GM20000 (cell line): Measurements from ENCODE around the gene DENND6B.

Source experiments
- DNase-seq: peaks from one replicate; pipeline ENCODE4 v3.0.0; 2012; ENCODE audit warnings: low spot score
- TF ChIP-seq, protein P1 (sequence below): IDR thresholded peaks from 2 replicates; pipeline ENCODE4 v1.5.1; 2012; ENCODE audit warnings: mild to moderate bottlenecking, control low read depth; ENCODE audit errors: extremely low read depth, missing control alignments

DENND6B gene

DNA sequence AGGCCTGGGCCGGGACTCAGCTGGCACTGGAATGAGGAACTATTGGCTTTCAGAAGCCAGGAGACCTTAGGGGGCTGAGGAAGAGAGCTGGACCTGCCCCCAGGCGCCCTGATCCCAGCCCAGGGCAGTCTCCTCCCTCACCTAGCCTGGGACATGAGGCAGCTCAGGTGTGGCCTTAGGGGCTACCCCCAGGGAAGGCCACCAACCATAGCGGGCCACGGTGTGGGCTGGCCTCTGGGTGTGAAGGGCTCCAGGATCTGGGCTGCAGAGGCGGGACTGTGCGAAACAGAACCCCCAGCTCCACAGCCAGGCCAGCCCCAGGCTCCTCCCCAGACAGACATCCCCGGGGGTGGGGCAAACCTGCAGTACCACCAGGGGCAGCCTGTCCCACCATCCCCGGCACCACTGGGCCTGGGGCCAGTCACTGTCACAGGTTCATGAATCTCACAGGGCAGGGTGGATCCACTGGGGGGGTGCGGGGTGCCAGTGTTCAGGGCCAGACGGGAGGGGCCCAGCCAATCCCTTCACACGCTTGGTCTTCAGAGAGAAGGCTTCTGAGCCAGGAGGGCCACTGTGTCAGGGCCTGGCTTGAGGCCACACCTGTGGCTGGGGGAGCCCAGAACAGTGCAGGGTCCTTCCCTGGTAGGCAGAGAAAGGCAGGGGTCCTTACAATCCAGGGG, 22.8 kb downstream of the DENND6B start:
- peak; percentile 73 for DNase-seq
- TF ChIP-seq, protein P1, sequence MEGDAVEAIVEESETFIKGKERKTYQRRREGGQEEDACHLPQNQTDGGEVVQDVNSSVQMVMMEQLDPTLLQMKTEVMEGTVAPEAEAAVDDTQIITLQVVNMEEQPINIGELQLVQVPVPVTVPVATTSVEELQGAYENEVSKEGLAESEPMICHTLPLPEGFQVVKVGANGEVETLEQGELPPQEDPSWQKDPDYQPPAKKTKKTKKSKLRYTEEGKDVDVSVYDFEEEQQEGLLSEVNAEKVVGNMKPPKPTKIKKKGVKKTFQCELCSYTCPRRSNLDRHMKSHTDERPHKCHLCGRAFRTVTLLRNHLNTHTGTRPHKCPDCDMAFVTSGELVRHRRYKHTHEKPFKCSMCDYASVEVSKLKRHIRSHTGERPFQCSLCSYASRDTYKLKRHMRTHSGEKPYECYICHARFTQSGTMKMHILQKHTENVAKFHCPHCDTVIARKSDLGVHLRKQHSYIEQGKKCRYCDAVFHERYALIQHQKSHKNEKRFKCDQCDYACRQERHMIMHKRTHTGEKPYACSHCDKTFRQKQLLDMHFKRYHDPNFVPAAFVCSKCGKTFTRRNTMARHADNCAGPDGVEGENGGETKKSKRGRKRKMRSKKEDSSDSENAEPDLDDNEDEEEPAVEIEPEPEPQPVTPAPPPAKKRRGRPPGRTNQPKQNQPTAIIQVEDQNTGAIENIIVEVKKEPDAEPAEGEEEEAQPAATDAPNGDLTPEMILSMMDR: no peak

DNA sequence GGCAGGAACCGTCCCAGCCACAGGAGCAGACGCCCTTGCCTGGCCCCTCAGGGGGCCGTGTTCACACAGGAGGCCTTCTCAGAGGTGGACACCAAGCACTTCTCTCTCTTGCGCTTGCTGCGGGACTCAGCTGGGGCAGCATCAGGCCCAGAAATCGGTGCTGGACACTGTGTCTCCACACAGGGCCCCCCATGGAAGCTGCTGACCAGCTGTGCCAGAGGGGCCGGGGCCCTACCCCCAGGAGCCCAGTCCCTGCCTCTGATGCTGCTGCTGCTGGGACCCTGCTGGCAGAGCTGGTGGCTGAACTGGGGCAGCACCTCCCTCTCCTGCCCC, 23.3 kb downstream of the DENND6B start:
- TF ChIP-seq, protein P1: no peak
- no peak for DNase-seq

DNA sequence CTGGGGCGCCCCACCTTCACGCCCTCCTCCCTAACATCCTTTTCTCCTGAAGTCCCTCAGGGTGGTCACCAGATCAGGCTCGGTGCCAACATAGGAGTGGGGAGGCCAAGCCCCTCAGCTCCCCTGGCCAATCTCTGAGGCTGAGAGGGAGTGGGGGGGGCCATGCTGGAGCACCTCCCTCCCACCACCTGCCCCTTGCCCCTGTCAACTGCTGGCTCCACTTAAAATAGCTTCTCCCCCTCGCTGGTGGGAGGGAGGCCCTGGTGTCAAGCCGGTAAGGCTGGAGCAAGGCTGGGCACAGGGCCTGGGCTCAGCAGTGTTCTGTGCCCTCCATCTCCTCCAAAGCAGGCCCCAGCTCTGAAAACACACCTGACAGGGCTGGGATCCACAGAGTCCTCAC, 24.2 kb downstream of the DENND6B start:
- TF ChIP-seq, protein P1: no peak
- no peak for DNase-seq

DNA sequence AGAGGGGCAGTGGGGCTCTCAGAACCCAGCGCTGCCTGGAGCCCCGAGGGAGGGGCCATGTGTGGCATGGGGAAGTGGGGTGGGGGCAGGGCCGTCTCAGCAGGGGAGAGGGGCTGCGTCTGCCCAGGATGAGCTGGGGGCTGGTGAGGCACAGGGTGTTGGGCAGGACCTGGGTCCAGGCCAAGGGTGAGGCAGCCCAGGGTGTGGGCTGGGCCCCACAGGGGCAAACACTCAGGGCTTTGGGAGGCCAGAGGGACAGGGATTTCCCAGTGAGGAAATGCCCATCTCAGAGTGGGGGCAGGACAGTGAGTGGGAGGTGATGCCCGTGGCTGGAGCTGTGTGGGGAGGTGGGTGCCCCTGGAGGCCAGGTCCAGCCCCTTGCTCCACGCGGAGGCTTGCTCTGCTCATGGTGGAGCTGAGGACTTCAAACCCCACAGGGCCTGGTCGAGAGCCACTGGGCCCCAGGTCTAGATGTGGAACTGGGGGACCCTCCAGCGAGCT, 24.7 kb downstream of the DENND6B start:
- DNase-seq: no peak
- TF ChIP-seq, protein P1: no peak

DNA sequence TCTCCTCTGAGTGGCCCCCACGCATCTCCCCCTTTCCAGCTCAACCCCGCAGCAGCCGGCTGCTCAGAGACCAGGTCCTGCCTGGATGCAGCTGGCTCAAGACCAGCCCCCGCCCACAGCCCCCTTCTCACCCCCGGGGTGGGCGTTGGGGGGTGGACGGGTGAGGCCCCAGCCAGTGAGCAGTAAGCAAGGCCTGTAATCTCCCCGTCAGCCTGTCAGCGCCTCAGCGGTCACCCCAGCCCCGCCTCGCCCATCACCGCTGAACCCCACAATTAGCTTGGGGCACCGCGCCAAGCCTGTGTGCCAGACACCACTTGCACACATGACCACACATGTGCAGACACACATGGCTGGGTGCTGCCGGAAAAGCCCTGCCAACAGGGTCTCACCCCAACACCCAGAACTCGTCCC, 25.2 kb downstream of the DENND6B start:
- TF ChIP-seq, protein P1: no peak
- DNase-seq: no peak

DNA sequence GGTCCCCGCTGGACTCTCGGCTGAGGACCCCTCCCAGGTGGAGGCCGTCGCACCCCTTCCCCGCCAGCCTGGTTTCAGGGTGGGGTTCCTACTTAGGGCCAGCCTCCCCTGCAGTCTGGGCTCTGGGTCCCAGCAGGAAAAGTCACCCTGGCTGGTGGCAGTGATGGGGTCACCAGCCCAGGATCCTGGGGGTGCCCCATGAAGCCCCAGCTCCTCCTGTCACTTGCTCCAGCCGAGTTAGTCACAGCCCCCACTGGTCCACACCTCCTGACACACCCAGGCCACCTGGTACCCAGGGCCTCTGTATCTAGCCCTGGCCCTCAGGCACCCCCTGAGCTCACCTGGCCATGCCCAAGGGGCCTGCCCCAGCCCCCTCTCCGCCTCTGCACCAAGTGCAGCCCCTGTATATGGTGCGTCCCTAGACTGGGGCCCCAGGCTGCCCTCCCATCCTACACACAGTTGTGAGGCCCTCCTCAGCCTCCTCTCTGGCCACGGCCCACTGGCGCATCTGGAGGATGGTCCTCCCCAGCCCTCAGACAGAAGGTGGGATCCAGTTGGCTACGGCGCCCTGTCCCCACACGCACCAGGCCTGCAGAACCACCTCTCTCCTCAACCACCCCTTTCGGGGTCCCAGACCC, 26.1 kb downstream of the DENND6B start:
- no peak for DNase-seq
- TF ChIP-seq, protein P1: no peak

DNA sequence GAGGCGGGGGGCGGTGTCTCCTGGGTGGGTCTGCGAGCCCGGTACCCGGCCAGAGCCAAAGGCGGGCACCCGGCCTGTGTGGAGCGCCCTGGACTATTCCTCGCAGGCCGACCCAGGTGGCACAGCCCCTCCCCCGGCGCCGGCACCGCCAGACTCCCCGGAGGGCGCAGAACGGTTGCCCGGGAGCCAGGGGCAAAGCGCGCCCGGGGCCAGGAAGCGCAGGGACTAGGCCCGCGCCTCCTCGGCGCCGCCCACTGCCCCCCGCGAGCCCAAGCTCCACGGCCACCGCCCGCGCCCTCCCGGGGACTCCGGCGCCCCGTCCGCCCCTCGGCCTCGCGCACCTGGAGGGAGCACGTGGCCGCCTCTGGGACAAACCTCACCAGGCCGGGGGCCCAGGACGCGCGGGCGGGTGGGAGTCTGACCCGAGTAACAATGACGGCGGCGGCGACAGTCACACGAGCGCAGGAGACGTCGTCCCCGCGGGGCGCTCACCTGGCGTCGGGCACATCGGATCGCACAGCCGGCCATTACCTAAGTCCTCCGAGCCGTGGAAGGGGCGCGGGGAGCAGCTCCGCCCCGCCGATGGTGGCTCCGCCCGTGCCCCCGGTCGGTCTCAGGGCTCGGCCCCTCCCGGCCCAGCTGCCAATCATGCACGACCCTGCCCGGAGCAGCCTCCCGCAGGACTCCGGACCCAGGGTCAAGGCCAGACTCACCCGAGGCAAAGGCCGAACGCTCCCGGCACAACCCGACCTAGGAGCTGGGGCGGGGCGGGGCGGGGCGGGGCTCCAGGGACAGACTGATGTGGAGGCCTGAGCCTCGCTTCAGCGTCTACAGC, 26.8 kb downstream of the DENND6B start:
- TF ChIP-seq, protein P1: no peak
- no peak for DNase-seq
